SK-N-SH (cell line): ENCODE results near the gene CTDP1. TPM values are rescaled to one million over a fixed set of nuclear protein-coding genes. Genes with fewer than 3 reads are reported as not detected.

Source experiments
- CTCF ChIA-PET: fragments of 300-600, 350-600 bp; formaldehyde crosslinking; extraction: SDS; loops from one replicate; lab custom pipeline; 2021; lab: Yijun Ruan, JAX
- POLR2A ChIA-PET: fragments of 350-600 bp; sonication (Branson Sonifier 250); formaldehyde crosslinking; extraction: SDS; loops from one replicate; lab custom pipeline; 2020; ENCODE audit warnings: antibody characterized with exemption, inconsistent platforms; lab: Yijun Ruan, JAX
- DNase-seq: peaks from one replicate; pipeline ENCODE4 v3.0.0; 2012
- H2AFZ ChIP-seq: fragments of 200-600 bp; sonication (generic); 2 replicates; pipeline ENCODE4 v1.8.1; 2016; ENCODE audit warnings: antibody characterized with exemption, mild to moderate bottlenecking, low read depth
- H3F3A ChIP-seq: fragments of 200-600 bp; sonication (generic); replicated peaks from 2 replicates; pipeline ENCODE3; 2016; ENCODE audit warnings: antibody characterized with exemption, mild to moderate bottlenecking; ENCODE audit not compliant: insufficient read depth
- H3K27ac ChIP-seq, 2 experiments: fragments of 200-500 bp in 1 of 2; fragments of 200-600 bp in 1 of 2; sonication (Bioruptor generic) in 1 of 2; sonication (generic), shearing (Covaris generic) in 1 of 2; 2 replicates each; pipeline versions ENCODE4 v1.5.1 to v1.6.1; 2014 to 2016; ENCODE audit warnings: low read depth in 2 of 2, inconsistent platforms in 1 of 2, low read length in 1 of 2, mild to moderate bottlenecking in 1 of 2, mixed read lengths in 1 of 2
- H3K27me3 ChIP-seq: fragments of 200-600 bp; sonication (generic), shearing (Covaris generic); 2 replicates; pipeline ENCODE4 v1.6.1; 2016; ENCODE audit warnings: mixed run types; ENCODE audit not compliant: insufficient read depth
- H3K36me3 ChIP-seq, 2 experiments: fragments of 200-500 bp in 1 of 2; fragments of 200-600 bp in 1 of 2; sonication (Bioruptor generic) in 1 of 2; sonication (generic) in 1 of 2; replicated peaks in 1 of 2; 2 replicates each; pipeline versions ENCODE3 to v1.5.1; 2014 to 2016; ENCODE audit warnings: low read length in 1 of 2, mild to moderate bottlenecking in 1 of 2; ENCODE audit not compliant: insufficient read depth in 2 of 2, control insufficient read depth in 1 of 2
- H3K4me1 ChIP-seq, 2 experiments: fragments of 200-500 bp in 1 of 2; fragments of 200-600 bp in 1 of 2; sonication (Bioruptor generic) in 1 of 2; sonication (generic), shearing (Covaris generic) in 1 of 2; 2 replicates each; pipeline versions ENCODE4 v1.5.1 to v1.6.1; 2014 to 2016; ENCODE audit warnings: low read depth in 1 of 2, low read length in 1 of 2, mixed run types in 1 of 2; ENCODE audit not compliant: insufficient read depth in 2 of 2, control insufficient read depth in 1 of 2
- H3K4me2 ChIP-seq: fragments of 200-600 bp; sonication (generic), shearing (Covaris generic); 2 replicates; pipeline ENCODE4 v1.6.1; 2017; ENCODE audit warnings: mixed run types
- H3K4me3 ChIP-seq, 2 experiments: fragments of 200-500 bp in 1 of 2; fragments of 200-600 bp in 1 of 2; sonication (Bioruptor generic) in 1 of 2; sonication (generic), shearing (Covaris generic) in 1 of 2; 2 replicates each; pipeline versions ENCODE4 v1.5.1 to v1.8.1; 2014 to 2016; ENCODE audit warnings: low read depth in 2 of 2, inconsistent platforms in 1 of 2, low read length in 1 of 2, mild to moderate bottlenecking in 1 of 2, mixed read lengths in 1 of 2, moderate library complexity in 1 of 2
- H3K79me2 ChIP-seq: fragments of 200-600 bp; sonication (generic); 2 replicates; pipeline ENCODE4 v1.8.1; 2017; ENCODE audit warnings: mild to moderate bottlenecking; ENCODE audit not compliant: insufficient read depth
- H3K9ac ChIP-seq: fragments of 200-600 bp; sonication (generic); 2 replicates; pipeline ENCODE4 v1.6.1; 2017; ENCODE audit warnings: mixed run types
- H3K9me2 ChIP-seq: fragments of 200-600 bp; sonication (generic); 2 replicates; pipeline ENCODE4 v1.6.1; 2017; ENCODE audit warnings: mixed run types
- H3K9me3 ChIP-seq: fragments of 200-600 bp; sonication (generic); 2 replicates; pipeline ENCODE4 v1.6.1; 2017; ENCODE audit warnings: mixed run types, mild to moderate bottlenecking, moderate library complexity
- H4K20me1 ChIP-seq: fragments of 200-600 bp; sonication (generic); 2 replicates; pipeline ENCODE4 v1.6.1; 2017; ENCODE audit warnings: mild to moderate bottlenecking, mixed run types; ENCODE audit not compliant: insufficient read depth
- CHD2 ChIP-seq: fragments of 150-350 bp; IDR thresholded peaks from 2 replicates; pipeline ENCODE4 v1.6.1; 2018; ENCODE audit warnings: low read length; ENCODE audit not compliant: partially characterized antibody
- EZH2phosphoT487 ChIP-seq: fragments of 200-600 bp; sonication (generic); IDR thresholded peaks from 2 replicates; pipeline ENCODE4 v1.6.1; 2017; ENCODE audit warnings: low read depth, mixed run types, mild to moderate bottlenecking, antibody characterized with exemption, moderate library complexity, borderline replicate concordance
- FOSL2 ChIP-seq: IDR thresholded peaks from 2 replicates; pipeline ENCODE4 v1.4.0; 2012; ENCODE audit warnings: low read depth, mild to moderate bottlenecking, moderate library complexity, borderline replicate concordance
- FOXJ3 ChIP-seq: sonication (generic); formaldehyde crosslinking; IDR thresholded peaks from 2 replicates; pipeline ENCODE4 v1.5.1; 2020; ENCODE audit warnings: mild to moderate bottlenecking, missing genetic modification reagents
- GABPA ChIP-seq: IDR thresholded peaks from 2 replicates; pipeline ENCODE4 v1.4.0; 2012; ENCODE audit warnings: low read depth, mild to moderate bottlenecking
- GATA2 ChIP-seq: sonication (generic); formaldehyde crosslinking; IDR thresholded peaks from 2 replicates; pipeline ENCODE4 v1.5.0; 2020; ENCODE audit warnings: mild to moderate bottlenecking, missing genetic modification reagents
- JUND ChIP-seq: IDR thresholded peaks from 2 replicates; pipeline ENCODE4 v1.4.0; 2012
- MXI1 ChIP-seq: IDR thresholded peaks from 2 replicates; pipeline ENCODE4 v1.6.1; 2012; ENCODE audit warnings: mild to moderate bottlenecking, low read depth, low read length, improper control_type of control experiment
- NRF1 ChIP-seq: IDR thresholded peaks from 2 replicates; pipeline ENCODE4 v1.6.1; 2012; ENCODE audit warnings: low read depth, mild to moderate bottlenecking, low read length
- RAD21 ChIP-seq: IDR thresholded peaks from 2 replicates; pipeline ENCODE4 v1.6.1; 2012; ENCODE audit warnings: mild to moderate bottlenecking, low read length
- RXRA ChIP-seq: IDR thresholded peaks from 2 replicates; pipeline ENCODE4 v1.4.0; 2012; ENCODE audit warnings: low read depth, mild to moderate bottlenecking, borderline replicate concordance
- SIN3A ChIP-seq: IDR thresholded peaks from 2 replicates; pipeline ENCODE4 v1.6.1; 2012; ENCODE audit warnings: low read depth, mild to moderate bottlenecking, low read length, moderate library complexity, borderline replicate concordance
- SMC3 ChIP-seq: IDR thresholded peaks from 2 replicates; pipeline ENCODE4 v1.6.1; 2012; ENCODE audit warnings: low read depth, low read length, improper control_type of control experiment
- TCF12 ChIP-seq: IDR thresholded peaks from 2 replicates; pipeline ENCODE4 v1.4.0; 2012
- YY1 ChIP-seq: IDR thresholded peaks from 2 replicates; pipeline ENCODE4 v1.4.0; 2012; ENCODE audit warnings: low read depth, mild to moderate bottlenecking
- WGBS: methylation state at CpG from one replicate; pipeline ENCODE4 v1.1.6; 2017; ENCODE audit warnings: low lambda C conversion rate; 5-methylcytosine and 5-hydroxymethylcytosine counted together
- polyA plus RNA-seq, 3 experiments: library from polyadenylated mRNA; depleted of rRNA; stranded (reverse); fragments of >200 nt; gene quantifications; 2 replicates each; pipeline ENCODE4 v1.2.3, GENCODE V29; 2012
- TF ChIP-seq, protein P1 (sequence below): IDR thresholded peaks from 2 replicates; pipeline ENCODE4 v1.4.0; 2012; ENCODE audit warnings: low read depth, borderline replicate concordance
- TF ChIP-seq, protein P2 (sequence below): IDR thresholded peaks from 2 replicates; pipeline ENCODE4 v1.6.1; 2012; ENCODE audit warnings: mild to moderate bottlenecking, low read depth, low read length, moderate library complexity

CTDP1 gene
- polyA plus RNA-seq, 1 of the 3 experiments (the other 2 are of a cell fraction) = 15.6 TPM

DNA sequence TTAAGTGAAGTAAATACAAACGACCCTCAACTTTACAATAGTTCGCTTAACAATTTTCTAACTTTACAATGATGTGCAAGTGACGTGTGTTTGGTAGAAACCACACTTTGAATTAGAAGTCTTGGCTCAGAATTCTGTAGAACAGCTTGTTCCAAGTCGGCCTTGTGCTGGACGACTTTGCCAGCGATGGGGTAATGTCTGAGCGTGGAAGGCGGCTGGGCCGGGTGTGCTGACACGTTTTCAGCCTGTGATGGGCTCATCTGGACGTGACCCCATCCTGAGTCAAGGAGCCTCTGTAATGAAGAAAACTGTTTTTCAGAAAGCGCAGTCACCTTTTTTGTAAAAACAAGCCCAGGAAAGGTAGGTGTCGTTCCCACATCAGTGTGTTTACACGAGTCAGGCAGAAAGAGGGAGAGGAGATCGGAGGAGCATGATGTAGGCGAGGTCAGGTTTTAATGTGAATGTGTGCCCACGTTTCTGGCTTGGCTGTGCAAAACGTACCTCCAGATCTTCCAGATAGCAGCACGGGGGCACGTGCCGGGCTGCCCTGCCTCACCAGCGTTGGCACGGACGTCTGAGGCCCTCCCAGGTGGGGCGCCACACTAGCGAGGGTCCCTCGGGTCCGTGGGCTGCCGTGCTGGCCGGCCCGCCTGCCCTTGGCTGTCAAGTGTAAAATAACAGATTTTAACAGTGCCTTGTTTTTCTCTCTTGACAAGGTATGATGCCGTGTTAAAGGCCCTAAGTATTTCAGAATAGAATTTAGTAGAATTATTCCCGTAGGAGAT, 54.6 kb downstream of the CTDP1 start:
- no peak for DNase-seq
- Histone ChIP-seq H3K9me2 (no peaks in the 10 kb centered on the region), H3K4me2 (no peak overlapping the region), H3K36me3 (peaks cover 24 to 72% of the 10 kb centered on the region in 2 experiments), H3K4me1 (no peaks in the 10 kb centered on the region), H4K20me1 (no peaks in the 10 kb centered on the region), H2AFZ (no peak overlapping the region), H3K9me3 (no peaks in the 10 kb centered on the region), H3K79me2 (no peaks in the 10 kb centered on the region), H3K9ac (no peak overlapping the region), H3K4me3 (no peak overlapping the region), H3F3A (no peaks in the 10 kb centered on the region), H3K27me3 (no peaks in the 10 kb centered on the region), H3K27ac (no peak overlapping the region)
- TF ChIP-seq GATA2 (no peak), JUND (no peak), FOXJ3 (CRISPR knock-in tag) (no peak), FOSL2 (no peak), SMC3 (no peak), TCF12 (no peak), EZH2phosphoT487 (no peak), CHD2 (no peak), YY1 (no peak), RXRA (no peak), GABPA (no peak), NRF1 (no peak), SIN3A (no peak), MXI1 (no peak), RAD21 (no peak)
- TF ChIP-seq, protein P1, sequence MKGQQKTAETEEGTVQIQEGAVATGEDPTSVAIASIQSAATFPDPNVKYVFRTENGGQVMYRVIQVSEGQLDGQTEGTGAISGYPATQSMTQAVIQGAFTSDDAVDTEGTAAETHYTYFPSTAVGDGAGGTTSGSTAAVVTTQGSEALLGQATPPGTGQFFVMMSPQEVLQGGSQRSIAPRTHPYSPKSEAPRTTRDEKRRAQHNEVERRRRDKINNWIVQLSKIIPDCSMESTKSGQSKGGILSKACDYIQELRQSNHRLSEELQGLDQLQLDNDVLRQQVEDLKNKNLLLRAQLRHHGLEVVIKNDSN = no peak
- ChIA-PET CTCF (no interaction called here), POLR2A (no interaction called here)
- WGBS = 86% methylated on average over 26 of the region's 33 CpGs

DNA sequence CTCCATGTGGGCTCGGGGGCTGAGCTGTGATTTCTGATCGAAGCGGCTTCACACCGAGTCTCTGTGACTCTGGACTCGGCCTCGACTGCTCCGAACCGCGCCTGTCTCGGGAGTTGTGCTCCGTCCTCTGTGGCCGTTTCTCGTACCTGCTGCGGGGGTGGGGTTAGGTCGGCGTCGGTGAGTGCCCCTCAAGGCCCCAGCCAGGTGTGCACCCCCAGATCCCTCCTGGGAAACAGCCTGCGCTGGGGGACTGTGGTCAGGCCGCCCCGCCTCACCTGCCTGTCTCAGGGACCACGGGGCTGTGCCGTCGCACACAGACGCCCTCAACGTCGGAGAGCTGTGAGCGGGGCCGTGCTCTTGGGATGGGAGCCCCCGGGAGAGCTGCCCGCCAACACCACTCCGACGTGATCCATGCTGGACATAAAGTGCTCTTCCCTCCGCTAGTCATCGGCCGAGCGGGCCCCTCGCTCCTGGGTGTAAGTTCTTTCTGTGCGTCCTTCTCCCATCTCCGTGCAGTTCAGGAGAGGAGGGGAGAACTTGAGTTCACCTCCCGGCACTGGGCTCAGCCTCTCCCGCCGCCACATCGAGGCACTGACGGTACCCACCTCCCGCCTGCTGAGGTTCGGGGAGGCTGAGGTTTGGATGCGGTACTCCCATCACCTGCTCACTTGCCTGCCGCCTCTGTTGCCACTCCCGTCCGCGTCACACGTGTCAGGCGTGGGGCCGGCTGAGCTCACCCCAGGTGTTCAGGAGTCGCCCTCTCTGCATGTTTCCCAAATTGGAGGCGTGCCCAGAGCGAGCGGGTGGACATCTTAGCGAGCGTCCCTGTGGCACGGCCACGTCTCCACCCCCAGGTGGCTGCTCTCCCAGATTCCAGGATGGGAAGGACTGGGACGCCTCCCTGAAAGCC, 55.7 kb downstream of the CTDP1 start:
- no peaks in the 10 kb centered on the region for H4K20me1 ChIP-seq
- H3K9me3 ChIP-seq = no peaks in the 10 kb centered on the region
- H3K4me3 ChIP-seq = no peak overlapping the region
- H3K4me1 ChIP-seq = no peaks in the 10 kb centered on the region
- ChIA-PET POLR2A (no interaction called here), CTCF (no interaction called here)
- no peak overlapping the region for H2AFZ ChIP-seq
- H3K9ac ChIP-seq = no peak overlapping the region
- 96% methylated on average over 43 of the region's 63 CpGs for WGBS
- no peak for DNase-seq
- no peaks in the 10 kb centered on the region for H3F3A ChIP-seq
- peaks cover 27 to 62% of the 10 kb centered on the region in 2 experiments for H3K36me3 ChIP-seq
- no peaks in the 10 kb centered on the region for H3K79me2 ChIP-seq
- no peaks in the 10 kb centered on the region for H3K9me2 ChIP-seq
- no peak overlapping the region for H3K4me2 ChIP-seq
- no peak overlapping the region for H3K27ac ChIP-seq
- H3K27me3 ChIP-seq = no peaks in the 10 kb centered on the region
- no peak for TF ChIP-seq CHD2
- TF ChIP-seq, protein P2, sequence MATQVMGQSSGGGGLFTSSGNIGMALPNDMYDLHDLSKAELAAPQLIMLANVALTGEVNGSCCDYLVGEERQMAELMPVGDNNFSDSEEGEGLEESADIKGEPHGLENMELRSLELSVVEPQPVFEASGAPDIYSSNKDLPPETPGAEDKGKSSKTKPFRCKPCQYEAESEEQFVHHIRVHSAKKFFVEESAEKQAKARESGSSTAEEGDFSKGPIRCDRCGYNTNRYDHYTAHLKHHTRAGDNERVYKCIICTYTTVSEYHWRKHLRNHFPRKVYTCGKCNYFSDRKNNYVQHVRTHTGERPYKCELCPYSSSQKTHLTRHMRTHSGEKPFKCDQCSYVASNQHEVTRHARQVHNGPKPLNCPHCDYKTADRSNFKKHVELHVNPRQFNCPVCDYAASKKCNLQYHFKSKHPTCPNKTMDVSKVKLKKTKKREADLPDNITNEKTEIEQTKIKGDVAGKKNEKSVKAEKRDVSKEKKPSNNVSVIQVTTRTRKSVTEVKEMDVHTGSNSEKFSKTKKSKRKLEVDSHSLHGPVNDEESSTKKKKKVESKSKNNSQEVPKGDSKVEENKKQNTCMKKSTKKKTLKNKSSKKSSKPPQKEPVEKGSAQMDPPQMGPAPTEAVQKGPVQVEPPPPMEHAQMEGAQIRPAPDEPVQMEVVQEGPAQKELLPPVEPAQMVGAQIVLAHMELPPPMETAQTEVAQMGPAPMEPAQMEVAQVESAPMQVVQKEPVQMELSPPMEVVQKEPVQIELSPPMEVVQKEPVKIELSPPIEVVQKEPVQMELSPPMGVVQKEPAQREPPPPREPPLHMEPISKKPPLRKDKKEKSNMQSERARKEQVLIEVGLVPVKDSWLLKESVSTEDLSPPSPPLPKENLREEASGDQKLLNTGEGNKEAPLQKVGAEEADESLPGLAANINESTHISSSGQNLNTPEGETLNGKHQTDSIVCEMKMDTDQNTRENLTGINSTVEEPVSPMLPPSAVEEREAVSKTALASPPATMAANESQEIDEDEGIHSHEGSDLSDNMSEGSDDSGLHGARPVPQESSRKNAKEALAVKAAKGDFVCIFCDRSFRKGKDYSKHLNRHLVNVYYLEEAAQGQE = no peak
